ENCODE data around the gene WDR91.

The WDR91 gene

DNA sequence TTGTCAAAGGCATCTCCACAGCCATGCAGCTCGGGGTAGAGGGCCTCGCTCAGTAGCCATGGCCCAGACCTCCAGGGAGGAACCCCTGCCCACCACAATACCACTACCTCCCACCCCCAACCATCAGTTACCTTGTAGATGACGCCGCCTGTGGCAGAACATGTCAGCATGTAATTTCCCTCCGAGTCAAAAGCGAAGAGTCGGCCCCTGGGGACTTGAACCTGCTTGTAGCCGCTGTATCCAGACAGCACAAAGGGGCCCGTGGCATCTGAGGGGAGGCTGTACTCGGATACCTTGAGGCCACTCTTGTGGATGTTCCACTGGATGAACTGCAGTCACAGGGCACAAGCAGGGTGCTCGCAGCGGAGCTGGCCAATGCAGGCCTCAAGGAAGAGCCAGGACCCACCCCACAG is 24.5 kb downstream of the WDR91 start:
- Histone ChIP-seq H3K9ac (ENCODE audit: low read depth, low read length) (no peak overlapping the region), H3K9me3 (ENCODE audit: control insufficient read depth, insufficient read depth, low read length) (peaks cover 3% of the 10 kb centered on the region), H3K4me1 (ENCODE audit: control insufficient read depth, insufficient read depth, low read length) (no peaks in the 10 kb centered on the region), H3K27ac (ENCODE audit: low read depth, low read length) (no peak overlapping the region), H3K27me3 (ENCODE audit: control insufficient read depth, insufficient read depth, low read length) (no peaks in the 10 kb centered on the region), H3K4me3 (ENCODE audit: low read depth, low read length) (no peak overlapping the region), H3K36me3 (ENCODE audit: control insufficient read depth, insufficient read depth, low read length) (peaks cover 52% of the 10 kb centered on the region)

DNA sequence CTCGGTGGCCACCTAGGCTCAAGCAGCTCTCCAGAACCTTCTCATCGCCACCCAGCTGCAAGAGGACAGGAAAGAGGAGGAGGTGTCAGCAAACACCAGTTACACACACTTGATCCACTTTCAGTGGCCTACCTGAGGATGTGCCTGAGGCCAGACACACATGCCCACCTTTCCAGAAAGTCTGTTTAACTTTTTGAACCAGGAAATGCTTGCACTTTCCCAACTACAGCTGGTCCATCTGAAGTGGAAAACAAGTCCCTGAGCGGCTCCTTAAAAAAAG is 25.1 kb downstream of the WDR91 start:
- Histone ChIP-seq H3K27me3 (ENCODE audit: control insufficient read depth, insufficient read depth, low read length) (no peaks in the 10 kb centered on the region), H3K9me3 (ENCODE audit: control insufficient read depth, insufficient read depth, low read length) (peaks cover 9% of the 10 kb centered on the region), H3K4me1 (ENCODE audit: control insufficient read depth, insufficient read depth, low read length) (no peaks in the 10 kb centered on the region), H3K4me3 (ENCODE audit: low read depth, low read length) (no peak overlapping the region), H3K36me3 (ENCODE audit: control insufficient read depth, insufficient read depth, low read length) (peaks cover 49% of the 10 kb centered on the region), H3K9ac (ENCODE audit: low read depth, low read length) (no peak overlapping the region), H3K27ac (ENCODE audit: low read depth, low read length) (no peak overlapping the region)

DNA sequence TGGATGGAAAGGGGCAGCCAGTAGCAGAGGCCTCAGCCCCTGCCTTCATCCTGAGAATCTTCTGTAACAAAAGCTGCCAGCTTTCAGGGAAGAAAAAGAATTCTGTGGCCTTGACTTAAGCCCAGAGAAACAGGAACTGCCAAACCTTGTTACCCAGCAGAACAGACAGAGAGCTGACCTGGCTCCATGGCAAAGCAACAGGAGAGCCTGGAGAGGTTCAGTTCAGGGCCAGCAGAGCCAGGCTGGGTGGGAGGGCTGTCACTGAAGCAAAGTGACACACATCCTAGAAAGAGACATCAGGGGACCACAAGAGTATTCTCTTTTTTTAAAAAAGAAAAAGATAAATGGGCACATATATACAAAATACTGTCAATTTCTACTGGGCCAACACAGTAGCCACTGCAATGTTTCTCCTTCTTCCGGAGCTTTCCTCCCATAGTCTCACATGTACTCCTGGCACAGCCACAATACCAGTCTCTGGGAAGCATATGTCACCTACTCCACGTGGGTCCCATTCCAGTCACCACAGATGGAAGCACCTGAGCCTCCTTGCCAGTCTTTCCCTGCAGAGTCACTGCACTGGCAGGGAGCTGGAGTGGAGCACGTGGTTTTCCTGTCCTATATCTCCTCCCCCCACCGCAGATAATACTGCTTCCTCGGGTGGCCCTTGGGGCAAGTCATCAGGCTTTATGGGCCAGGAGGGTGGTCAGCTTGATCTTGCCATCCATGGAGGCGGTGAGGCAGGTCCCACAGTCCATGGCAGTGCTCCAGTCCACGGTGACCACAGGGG is 25.7 kb downstream of the WDR91 start:
- no peaks in the 10 kb centered on the region for H3K4me1 ChIP-seq (ENCODE audit: control insufficient read depth, insufficient read depth, low read length)
- H3K9ac ChIP-seq (ENCODE audit: low read depth, low read length) = no peak overlapping the region
- H3K9me3 ChIP-seq (ENCODE audit: control insufficient read depth, insufficient read depth, low read length) = peaks cover 15% of the 10 kb centered on the region
- no peak overlapping the region for H3K4me3 ChIP-seq (ENCODE audit: low read depth, low read length)
- H3K27me3 ChIP-seq (ENCODE audit: control insufficient read depth, insufficient read depth, low read length) = no peaks in the 10 kb centered on the region
- H3K27ac ChIP-seq (ENCODE audit: low read depth, low read length) = no peak overlapping the region
- H3K36me3 ChIP-seq (ENCODE audit: control insufficient read depth, insufficient read depth, low read length) = peaks cover 49% of the 10 kb centered on the region

DNA sequence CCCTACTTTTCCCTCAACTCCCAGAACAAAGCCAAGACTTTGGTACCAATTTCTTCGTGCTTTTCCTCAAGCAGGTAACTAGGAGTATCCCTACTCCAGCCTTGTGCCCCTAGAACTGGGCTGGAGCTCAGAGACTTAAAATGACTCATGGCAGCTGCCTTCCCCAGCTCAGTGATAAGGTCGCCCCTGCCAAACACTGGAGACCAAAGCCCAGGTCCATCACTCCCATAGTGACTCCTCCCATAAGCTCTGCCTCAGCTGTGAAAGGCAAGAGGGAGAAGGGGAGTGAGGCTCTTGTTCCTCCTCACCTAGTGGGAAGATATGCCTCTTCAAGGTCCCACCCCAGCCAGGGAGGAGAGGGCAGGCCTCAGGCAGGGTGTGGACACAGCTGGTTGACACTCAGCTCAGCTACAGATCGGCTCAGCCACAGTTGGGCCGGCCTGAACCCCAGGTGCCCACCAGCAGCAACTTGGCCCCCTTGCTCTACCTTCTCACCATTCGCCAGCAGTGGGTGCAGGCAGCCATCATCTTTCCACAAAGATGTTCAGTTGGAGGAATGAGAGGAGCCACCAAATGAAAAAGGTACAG is 27.0 kb downstream of the WDR91 start:
- Histone ChIP-seq H3K9me3 (ENCODE audit: control insufficient read depth, insufficient read depth, low read length) (peaks cover 28% of the 10 kb centered on the region), H3K27ac (ENCODE audit: low read depth, low read length) (no peak overlapping the region), H3K9ac (ENCODE audit: low read depth, low read length) (no peak overlapping the region), H3K36me3 (ENCODE audit: control insufficient read depth, insufficient read depth, low read length) (peaks cover 49% of the 10 kb centered on the region), H3K4me1 (ENCODE audit: control insufficient read depth, insufficient read depth, low read length) (no peaks in the 10 kb centered on the region), H3K4me3 (ENCODE audit: low read depth, low read length) (no peak overlapping the region), H3K27me3 (ENCODE audit: control insufficient read depth, insufficient read depth, low read length) (no peaks in the 10 kb centered on the region)

DNA sequence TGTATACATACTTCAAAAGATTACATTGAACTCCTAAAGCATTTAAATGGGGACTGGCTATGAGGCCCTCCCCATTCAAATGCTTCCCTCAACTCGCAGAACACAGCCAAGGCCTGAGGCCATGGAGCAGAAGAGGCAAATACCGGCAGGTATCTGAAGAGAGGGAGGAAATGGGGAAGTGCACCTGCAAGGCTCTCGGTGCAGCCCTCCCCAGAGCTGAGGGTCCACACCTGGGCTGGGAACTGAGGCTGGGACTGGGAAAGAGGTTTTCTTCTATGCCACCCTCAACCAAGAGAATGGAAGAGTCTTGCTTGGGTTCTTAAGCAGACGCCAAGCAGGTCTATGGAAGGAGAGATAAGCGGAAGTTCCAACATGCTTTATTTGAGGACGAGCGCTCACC is 27.8 kb downstream of the WDR91 start:
- H3K36me3 ChIP-seq (ENCODE audit: control insufficient read depth, insufficient read depth, low read length) = peaks cover 44% of the 10 kb centered on the region
- H3K9ac ChIP-seq (ENCODE audit: low read depth, low read length) = no peak overlapping the region
- peaks cover 28% of the 10 kb centered on the region for H3K9me3 ChIP-seq (ENCODE audit: control insufficient read depth, insufficient read depth, low read length)
- no peaks in the 10 kb centered on the region for H3K27me3 ChIP-seq (ENCODE audit: control insufficient read depth, insufficient read depth, low read length)
- no peaks in the 10 kb centered on the region for H3K4me1 ChIP-seq (ENCODE audit: control insufficient read depth, insufficient read depth, low read length)
- no peak overlapping the region for H3K27ac ChIP-seq (ENCODE audit: low read depth, low read length)
- H3K4me3 ChIP-seq (ENCODE audit: low read depth, low read length) = no peak overlapping the region

DNA sequence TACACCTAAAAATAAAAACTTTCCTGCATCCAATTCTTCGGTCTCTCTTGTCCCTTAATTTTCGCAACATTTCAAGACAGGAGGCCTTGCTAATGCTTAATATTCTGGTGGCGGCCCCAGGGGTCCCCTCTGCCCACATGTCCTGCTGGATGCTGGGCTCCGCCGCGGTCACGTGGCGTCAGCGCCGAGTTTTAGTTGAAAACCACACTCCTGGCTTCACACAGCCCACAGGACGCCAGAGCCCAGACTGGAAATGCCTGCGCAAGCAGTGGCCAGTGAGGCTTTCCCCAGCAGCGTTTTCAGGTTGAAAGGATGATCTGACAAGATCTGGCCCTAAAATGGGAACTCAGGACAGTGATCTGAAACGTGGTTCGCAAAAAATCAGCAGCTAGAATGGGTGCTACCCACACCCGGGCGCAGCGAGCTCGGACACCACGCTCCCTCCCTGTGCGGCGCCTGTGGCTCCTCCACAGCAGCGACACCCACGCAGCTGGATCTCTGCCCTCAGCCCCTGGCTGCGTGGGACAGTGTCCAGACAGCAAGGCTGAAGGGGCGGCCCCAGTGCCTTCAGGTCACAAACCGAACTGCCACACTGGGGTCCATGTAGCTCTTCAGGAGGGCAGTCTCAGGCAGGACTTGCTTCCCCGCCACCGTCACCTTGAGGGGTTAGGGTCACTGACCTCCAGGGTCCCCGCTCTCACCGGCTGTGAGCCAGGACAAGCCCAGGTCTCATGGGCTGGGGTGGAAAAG is 29.2 kb downstream of the WDR91 start:
- Histone ChIP-seq H3K9ac (ENCODE audit: low read depth, low read length) (no peak overlapping the region), H3K27me3 (ENCODE audit: control insufficient read depth, insufficient read depth, low read length) (no peaks in the 10 kb centered on the region), H3K36me3 (ENCODE audit: control insufficient read depth, insufficient read depth, low read length) (peaks cover 32% of the 10 kb centered on the region), H3K27ac (ENCODE audit: low read depth, low read length) (no peak overlapping the region), H3K4me3 (ENCODE audit: low read depth, low read length) (no peak overlapping the region), H3K9me3 (ENCODE audit: control insufficient read depth, insufficient read depth, low read length) (peaks cover 28% of the 10 kb centered on the region), H3K4me1 (ENCODE audit: control insufficient read depth, insufficient read depth, low read length) (peaks cover 9% of the 10 kb centered on the region; the same call in 1 of the 2 replicates)

DNA sequence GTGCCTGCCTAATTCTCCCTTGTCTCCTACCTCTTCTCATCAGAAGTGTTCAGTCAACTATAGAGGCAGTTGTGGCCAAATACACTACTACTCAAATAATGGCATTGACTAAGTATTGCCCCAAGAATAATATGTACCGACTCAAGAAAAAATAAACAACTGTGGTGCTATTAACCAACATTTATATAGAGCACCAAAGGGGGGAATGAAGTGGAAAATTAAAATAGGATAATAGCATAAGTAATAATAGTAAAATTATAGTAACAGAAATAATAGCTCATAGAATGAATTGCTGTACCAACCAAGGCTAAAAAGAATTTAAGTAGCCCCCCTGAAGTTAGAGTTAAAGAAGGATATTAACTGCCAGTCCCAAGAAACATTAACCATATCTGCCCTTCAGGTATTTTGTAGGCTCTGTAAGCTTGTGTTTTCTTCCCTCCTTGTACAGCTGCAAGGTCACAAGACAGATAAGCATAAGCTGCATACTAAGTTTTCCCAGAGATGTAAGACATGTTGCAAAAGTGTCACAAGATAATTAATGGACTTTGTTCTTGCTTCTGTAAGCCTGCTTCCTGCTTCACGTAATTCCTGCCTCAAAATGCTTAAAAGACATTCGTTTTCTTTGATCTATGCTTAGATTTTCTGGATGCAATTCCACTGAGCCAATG is 29.9 kb downstream of the WDR91 start:
- Histone ChIP-seq H3K27me3 (ENCODE audit: control insufficient read depth, insufficient read depth, low read length) (no peaks in the 10 kb centered on the region), H3K27ac (ENCODE audit: low read depth, low read length) (no peak overlapping the region), H3K9me3 (ENCODE audit: control insufficient read depth, insufficient read depth, low read length) (peaks cover 28% of the 10 kb centered on the region)

DNA sequence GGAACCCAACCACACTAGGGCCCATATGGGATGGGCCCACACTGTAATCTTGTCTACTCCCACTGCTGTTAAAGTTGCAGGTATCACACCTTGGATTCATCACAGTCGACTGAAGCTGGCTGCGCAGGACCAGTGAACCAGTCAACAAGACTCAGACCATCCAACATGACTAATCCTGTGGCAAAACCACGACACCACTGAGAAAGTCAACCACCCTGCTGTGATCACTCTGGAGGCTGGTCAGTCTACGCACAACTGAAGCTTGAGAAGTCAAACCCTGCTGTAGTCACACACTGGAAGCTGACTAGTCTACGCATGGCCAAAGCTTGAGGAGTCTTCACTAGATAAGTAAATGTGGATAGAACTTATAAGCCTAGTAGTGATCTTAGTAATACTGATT is 31.2 kb downstream of the WDR91 start:
- Histone ChIP-seq H3K27me3 (ENCODE audit: control insufficient read depth, insufficient read depth, low read length) (no peaks in the 10 kb centered on the region), H3K4me3 (ENCODE audit: low read depth, low read length) (no peak overlapping the region), H3K36me3 (ENCODE audit: control insufficient read depth, insufficient read depth, low read length) (peaks cover 14% of the 10 kb centered on the region), H3K27ac (ENCODE audit: low read depth, low read length) (no peak overlapping the region), H3K9me3 (ENCODE audit: control insufficient read depth, insufficient read depth, low read length) (peaks cover 28% of the 10 kb centered on the region), H3K4me1 (ENCODE audit: control insufficient read depth, insufficient read depth, low read length) (peaks cover 11% of the 10 kb centered on the region; the same call in 1 of the 2 replicates), H3K9ac (ENCODE audit: low read depth, low read length) (no peak overlapping the region)

More for the DNA sequence above, 29.9 kb downstream of the WDR91 start:
- Histone ChIP-seq H3K4me3 (ENCODE audit: low read depth, low read length) (no peak overlapping the region), H3K36me3 (ENCODE audit: control insufficient read depth, insufficient read depth, low read length) (peaks cover 26% of the 10 kb centered on the region), H3K4me1 (ENCODE audit: control insufficient read depth, insufficient read depth, low read length) (peaks cover 11% of the 10 kb centered on the region; the same call in 1 of the 2 replicates), H3K9ac (ENCODE audit: low read depth, low read length) (no peak overlapping the region)

DNA sequence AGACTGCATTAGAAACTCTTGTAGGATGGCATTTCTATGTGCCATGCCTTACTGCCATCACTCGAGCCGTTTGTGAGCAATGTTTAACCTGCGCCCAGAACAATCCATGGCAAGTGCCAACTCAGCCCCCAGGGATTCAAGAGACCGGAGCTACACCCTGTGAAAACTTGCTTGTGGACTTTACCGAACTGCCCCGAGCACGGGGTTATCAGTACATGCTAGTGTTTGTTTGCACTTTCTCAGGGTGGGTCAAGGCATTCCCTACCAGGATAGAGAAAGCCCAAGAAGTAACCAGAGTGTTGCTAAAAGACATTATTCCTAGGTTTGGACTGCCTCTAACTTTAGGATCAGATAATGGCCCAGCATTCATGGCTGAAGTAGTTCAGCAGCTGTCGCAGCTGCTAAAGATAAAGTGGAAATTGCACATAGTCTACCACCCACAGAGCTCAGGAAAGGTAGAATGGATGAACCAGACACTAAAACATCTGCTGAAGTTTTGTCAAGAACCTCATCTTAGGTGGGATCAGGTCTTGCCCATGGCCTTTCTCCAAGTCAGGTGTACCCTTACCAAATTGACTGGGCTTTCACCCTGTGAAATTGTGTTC is 31.9 kb downstream of the WDR91 start:
- Histone ChIP-seq H3K27me3 (ENCODE audit: control insufficient read depth, insufficient read depth, low read length) (no peaks in the 10 kb centered on the region), H3K27ac (ENCODE audit: low read depth, low read length) (no peak overlapping the region), H3K36me3 (ENCODE audit: control insufficient read depth, insufficient read depth, low read length) (peaks cover 13% of the 10 kb centered on the region), H3K9ac (ENCODE audit: low read depth, low read length) (no peak overlapping the region), H3K9me3 (ENCODE audit: control insufficient read depth, insufficient read depth, low read length) (peaks cover 28% of the 10 kb centered on the region), H3K4me3 (ENCODE audit: low read depth, low read length) (no peak overlapping the region), H3K4me1 (ENCODE audit: control insufficient read depth, insufficient read depth, low read length) (peaks cover 11% of the 10 kb centered on the region; the same call in 1 of the 2 replicates)

DNA sequence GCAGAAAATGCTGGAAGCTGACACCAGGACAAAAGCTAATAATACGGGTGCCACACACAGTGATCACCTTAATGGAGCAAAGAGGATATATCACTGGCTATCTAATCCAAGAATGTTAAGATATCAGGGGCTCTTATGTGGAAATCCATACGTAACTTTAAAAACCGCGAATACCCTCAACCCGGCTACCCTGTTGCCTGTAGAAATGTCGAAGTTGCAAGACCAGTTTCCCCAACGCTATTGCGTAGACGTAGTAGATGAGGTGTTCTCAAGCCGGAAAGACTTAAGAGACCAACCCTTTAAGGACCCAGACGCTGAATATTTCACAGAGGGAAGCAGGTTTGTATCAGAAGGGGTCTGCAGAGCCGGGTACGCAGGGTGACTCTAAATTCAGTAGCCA is 33.0 kb downstream of the WDR91 start:
- no peaks in the 10 kb centered on the region for H3K27me3 ChIP-seq (ENCODE audit: control insufficient read depth, insufficient read depth, low read length)
- H3K4me1 ChIP-seq (ENCODE audit: control insufficient read depth, insufficient read depth, low read length) = peaks cover 11% of the 10 kb centered on the region; the same call in 1 of the 2 replicates
- no peak overlapping the region for H3K4me3 ChIP-seq (ENCODE audit: low read depth, low read length)
- H3K9me3 ChIP-seq (ENCODE audit: control insufficient read depth, insufficient read depth, low read length) = peaks cover 28% of the 10 kb centered on the region
- H3K27ac ChIP-seq (ENCODE audit: low read depth, low read length) = no peak overlapping the region
- no peak overlapping the region for H3K9ac ChIP-seq (ENCODE audit: low read depth, low read length)
- peaks cover 5% of the 10 kb centered on the region for H3K36me3 ChIP-seq (ENCODE audit: control insufficient read depth, insufficient read depth, low read length)

Data from HUES48 (cell line).